Testis (tissue), 3 donors: ENCODE results near the gene GDPD5. TPM values are rescaled to one million over a fixed set of nuclear protein-coding genes. Genes with fewer than 3 reads are reported as not detected.

Source experiments
- DNase-seq: peaks from one replicate; pipeline ENCODE4 v3.0.0-alpha.2; 2019
- H3K27ac ChIP-seq, 2 donors: fragments of 200-600 bp; sonication (generic); one replicate each; pipeline ENCODE4 v1.5.1; 2019
- H3K27me3 ChIP-seq: fragments of 200-600 bp; sonication (generic); one replicate; pipeline ENCODE4 v1.5.1; 2019
- H3K36me3 ChIP-seq: fragments of 200-600 bp; sonication (generic); one replicate; pipeline ENCODE4 v1.5.1; 2017; ENCODE audit warnings: low read depth; ENCODE audit errors: missing control alignments
- H3K4me1 ChIP-seq: fragments of 200-600 bp; sonication (generic); one replicate; pipeline ENCODE4 v1.5.1; 2019
- H3K4me3 ChIP-seq, 2 donors: fragments of 200-600 bp; sonication (generic); one replicate each; pipeline ENCODE4 v1.5.1; 2017 to 2019
- H3K9me3 ChIP-seq: fragments of 200-600 bp; sonication (generic); one replicate; pipeline ENCODE4 v1.5.1; 2017
- CTCF ChIP-seq, 3 experiments: fragments of 450-650 bp in 2 of 3; fragments of 200-600 bp in 1 of 3; sonication (generic) in 1 of 3; IDR thresholded peaks; one replicate each; pipeline ENCODE4 v1.5.1; 2016 to 2019; ENCODE audit warnings: antibody characterized with exemption in 3 of 3, mild to moderate bottlenecking in 2 of 3, moderate library complexity in 1 of 3
- POLR2A ChIP-seq: fragments of 450-650 bp; IDR thresholded peaks from one replicate; pipeline ENCODE4 v1.6.1; 2017; ENCODE audit warnings: antibody characterized with exemption, mild to moderate bottlenecking, moderate library complexity
- WGBS, 2 donors: methylation state at CpG; one replicate each; pipeline ENCODE4 v1.1.5; 2018; 5-methylcytosine and 5-hydroxymethylcytosine counted together
- intact Hi-C: fragments of 100-400 bp; cut with DNase I; formaldehyde crosslinking; loops from one replicate; pipeline ENCODE4 v1.15.1; 2023; ENCODE audit warnings: low total_unique reads
- polyA plus RNA-seq: library from polyadenylated mRNA; stranded (reverse); fragments of 350-450 nt; fragmentation: Illumina TruSeq; extraction: RNeasy Lipid Tissue Mini Kit (QIAGEN cat#74804); gene quantifications from one replicate; pipeline ENCODE4 v1.2.3, GENCODE V29; 2014; ENCODE audit warnings: low read depth, low replicate concordance; ENCODE audit not compliant: insufficient read depth
- total RNA-seq, 2 donors: library from RNA; depleted of rRNA; stranded (reverse); fragments of >200 nt; gene quantifications; one replicate each; pipeline ENCODE4 v1.2.3, GENCODE V29; 2016

The GDPD5 gene
- total and polyA plus RNA-seq, 3 donors from 2014 or later, result 43.3 to 99.5 (median 65.8) TPM

DNA sequence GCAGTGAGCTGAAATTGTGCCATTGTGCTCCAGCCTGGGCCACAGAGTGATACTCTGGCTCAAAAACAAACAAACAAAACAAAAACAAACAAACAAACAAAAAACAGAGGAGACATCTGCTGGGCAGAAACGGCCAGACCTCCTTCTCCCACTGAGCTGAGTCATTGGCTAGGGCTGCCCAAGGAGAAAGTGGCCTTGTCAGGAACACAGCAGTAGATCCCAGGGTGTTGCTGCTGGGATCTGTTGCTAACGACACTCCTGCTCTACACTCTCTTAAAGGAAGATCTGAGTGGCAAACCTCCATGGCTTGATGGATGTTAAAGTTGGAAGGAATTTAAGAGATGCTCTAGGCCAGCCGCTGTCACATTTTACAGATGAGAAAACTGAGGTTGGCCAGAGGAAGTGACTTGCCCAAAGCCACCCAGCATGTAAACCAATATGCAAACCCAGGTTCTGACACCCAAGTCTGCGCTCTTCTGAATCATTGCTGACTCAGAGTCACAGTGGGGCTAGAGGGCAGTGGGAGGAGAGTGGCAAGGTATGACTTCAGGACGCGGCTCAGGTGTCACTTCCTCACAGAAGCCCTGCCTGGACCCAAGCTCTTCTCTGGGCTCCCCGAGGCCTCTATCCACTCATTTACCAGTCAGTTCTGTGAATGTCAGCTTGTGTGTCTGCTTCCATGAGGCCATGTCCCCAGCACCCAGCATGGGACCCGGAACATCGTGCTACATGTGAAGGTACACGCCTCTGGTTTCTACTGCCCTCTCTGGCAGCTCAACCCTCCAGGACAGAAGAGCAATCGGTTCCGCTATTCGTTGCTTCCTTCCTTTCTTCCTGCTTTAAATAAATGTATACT, 11.3 kb upstream of the GDPD5 start:
- WGBS, 2 donors, result 87% methylated on average over 12 to 13 of the region's 13 CpGs
- intact Hi-C loops, result no loop called here
- no peak for DNase-seq

DNA sequence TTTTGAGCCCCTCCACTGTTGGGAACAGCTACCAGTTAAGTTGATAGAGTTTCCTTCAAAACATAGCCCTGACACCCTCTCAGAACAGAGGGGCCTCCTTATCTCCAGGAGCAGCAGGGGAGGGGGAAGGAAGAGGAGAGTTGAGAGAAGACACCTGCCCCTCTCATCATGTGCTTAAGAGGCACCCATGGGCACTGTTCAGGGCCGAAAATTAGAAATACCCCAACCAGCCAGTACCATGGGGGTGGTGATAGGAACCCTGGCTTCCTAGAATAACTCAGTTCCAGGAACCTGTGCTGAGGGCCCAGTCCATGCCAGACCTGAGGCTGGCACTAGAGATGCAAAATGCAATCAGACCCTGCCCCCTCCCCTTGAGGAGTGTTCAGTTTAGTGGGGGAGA, 9.3 kb upstream of the GDPD5 start:
- no peak overlapping the region for H3K4me3 ChIP-seq
- no peak overlapping the region for H3K27ac ChIP-seq
- no peaks in the 10 kb centered on the region for H3K36me3 ChIP-seq
- no peaks in the 10 kb centered on the region for H3K4me1 ChIP-seq
- DNase-seq, result no peak
- intact Hi-C loops, result no loop called here
- H3K27me3 ChIP-seq, result no peaks in the 10 kb centered on the region
- H3K9me3 ChIP-seq, result no peaks in the 10 kb centered on the region
- WGBS, 2 donors, result 69 to 88% methylated on average over 1 of the region's 1 CpG
- TF ChIP-seq POLR2A (no peak), CTCF (IDR thresholded peaks at IDR 0.05) (no peak)

More for the DNA sequence above, 11.3 kb upstream of the GDPD5 start:
- H3K4me3 ChIP-seq, result no peak overlapping the region
- TF ChIP-seq CTCF (IDR thresholded peaks at IDR 0.05), result no peak
- no peak for TF ChIP-seq POLR2A
- no peaks in the 10 kb centered on the region for H3K36me3 ChIP-seq
- H3K27me3 ChIP-seq, result no peaks in the 10 kb centered on the region
- H3K27ac ChIP-seq, result no peak overlapping the region
- H3K4me1 ChIP-seq, result no peaks in the 10 kb centered on the region
- no peaks in the 10 kb centered on the region for H3K9me3 ChIP-seq

DNA sequence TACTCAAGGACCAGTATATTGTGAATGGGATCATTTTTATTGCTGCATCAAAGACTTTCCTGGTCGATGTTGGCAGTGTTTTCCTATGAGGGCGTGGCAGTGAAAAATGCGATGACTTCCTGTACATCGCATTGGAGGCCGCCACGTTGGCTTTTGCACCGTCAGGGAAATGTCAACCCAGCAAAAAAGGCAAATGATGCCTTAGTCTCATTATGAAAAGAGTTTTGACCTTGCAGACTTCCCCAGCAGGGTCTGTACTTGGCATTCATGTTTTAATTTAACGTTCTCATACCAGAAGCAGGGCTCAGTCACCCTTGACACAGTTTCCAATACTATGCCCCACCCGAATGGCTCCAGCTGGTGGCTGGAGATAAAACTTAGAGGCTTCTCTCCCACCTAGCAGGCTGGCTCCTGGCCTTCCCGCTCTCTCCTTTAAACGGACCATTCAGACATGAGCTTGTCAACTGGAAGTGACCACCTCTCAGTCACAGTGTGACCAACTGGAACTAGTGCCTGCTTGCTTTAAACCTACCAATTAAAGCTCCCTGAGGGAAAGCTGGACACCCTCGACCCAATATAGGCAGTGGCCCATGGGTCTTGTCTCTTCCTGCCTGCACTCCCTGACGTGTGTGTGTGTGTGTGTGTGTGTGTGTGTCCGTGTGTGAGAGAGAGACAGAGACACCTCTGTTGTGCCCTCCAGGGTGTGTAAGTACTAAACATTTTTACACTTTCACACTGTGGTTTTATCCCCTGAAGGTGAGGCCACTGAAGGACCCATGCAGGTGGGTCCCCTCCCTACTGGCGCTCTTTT, 8.7 kb upstream of the GDPD5 start:
- Histone ChIP-seq H3K9me3 (no peaks in the 10 kb centered on the region), H3K4me3 (no peak overlapping the region), H3K27me3 (no peaks in the 10 kb centered on the region), H3K4me1 (no peaks in the 10 kb centered on the region), H3K27ac (no peak overlapping the region), H3K36me3 (no peaks in the 10 kb centered on the region)
- DNase-seq, result no peak
- TF ChIP-seq POLR2A, result no peak
- TF ChIP-seq CTCF (IDR thresholded peaks at IDR 0.05), result no peak
- WGBS, 2 donors, result 54 to 61% methylated on average over 14 to 15 of the region's 15 CpGs
- intact Hi-C loops, result no loop called here

GRCh38 chr11:75533896-75534258, 8.1 kb upstream of the GDPD5 start:
- Histone ChIP-seq H3K9me3 (no peaks in the 10 kb centered on the region), H3K27ac (no peak overlapping the region), H3K4me3 (no peak overlapping the region), H3K4me1 (no peaks in the 10 kb centered on the region), H3K27me3 (no peaks in the 10 kb centered on the region), H3K36me3 (no peaks in the 10 kb centered on the region)
- TF ChIP-seq POLR2A (no peak), CTCF (IDR thresholded peaks at IDR 0.05) (no peak)
- intact Hi-C loops, result no loop called here
- DNase-seq, result no peak
- 85 to 94% methylated on average over 1 of the region's 1 CpG for WGBS, 2 donors
